Stomach (tissue), 9 donors: ENCODE results near the gene RASSF3. TPM values are rescaled to one million over a fixed set of nuclear protein-coding genes. Genes with fewer than 3 reads are reported as not detected.

Experiments used
- DNase-seq, 2 donors: peaks; one replicate each; pipeline versions ENCODE4 v3.0.0 to v3.0.0-alpha.2; 2013 to 2019
- H3K27ac ChIP-seq, 5 donors: fragments of 200-600 bp in 4 of 5; sonication (generic) in 4 of 5; one replicate each; pipeline ENCODE4 v1.5.1; 2013 to 2019; ENCODE audit warnings: mild to moderate bottlenecking in 1 of 5, moderate library complexity in 1 of 5
- H3K27me3 ChIP-seq, 3 donors: fragments of 200-600 bp; sonication (generic); one replicate each; pipeline ENCODE4 v1.5.1; 2017 to 2019; ENCODE audit warnings: mixed run types in 1 of 3
- H3K36me3 ChIP-seq, 4 donors: fragments of 200-600 bp; sonication (generic); 1 replicate in 3 of 4; 2 replicates in 1 of 4; pipeline ENCODE4 v1.5.1; 2016 to 2019
- H3K4me1 ChIP-seq, 4 donors: fragments of 200-600 bp; sonication (generic); one replicate each; pipeline ENCODE4 v1.5.1; 2016 to 2019
- H3K4me3 ChIP-seq, 4 donors: fragments of 200-600 bp; sonication (generic) in 3 of 4; one replicate each; pipeline ENCODE4 v1.5.1; 2016 to 2019; ENCODE audit warnings: mild to moderate bottlenecking in 1 of 4
- H3K9me3 ChIP-seq, 4 donors: fragments of 200-600 bp; sonication (generic); one replicate each; pipeline ENCODE4 v1.5.1; 2016 to 2019
- CTCF ChIP-seq, 7 experiments: fragments of 450-650 bp in 4 of 7; fragments of 200-600 bp in 3 of 7; sonication (generic) in 3 of 7; IDR thresholded peaks; one replicate each; pipeline ENCODE4 v1.5.1; 2016 to 2019; ENCODE audit warnings: antibody characterized with exemption in 7 of 7, control low read depth in 2 of 7, mild to moderate bottlenecking in 1 of 7
- EP300 ChIP-seq: sonication (generic); formaldehyde crosslinking; IDR thresholded peaks from one replicate; pipeline ENCODE4 v1.6.1; 2017; ENCODE audit warnings: antibody characterized with exemption
- POLR2A ChIP-seq, 4 donors: fragments of 450-650 bp; IDR thresholded peaks; one replicate each; pipeline ENCODE4 v1.6.1; 2016; ENCODE audit warnings: antibody characterized with exemption in 4 of 4, control low read depth in 2 of 4, mild to moderate bottlenecking in 1 of 4, moderate library complexity in 1 of 4
- POLR2AphosphoS5 ChIP-seq, 3 donors: sonication (generic); formaldehyde crosslinking; IDR thresholded peaks; one replicate each; pipeline ENCODE4 v1.6.1; 2016; ENCODE audit warnings: antibody characterized with exemption in 3 of 3
- WGBS, 5 donors: extraction: QIAGEN DNeasy Blood & Tissue Kit in 3 of 5; methylation state at CpG; one replicate each; pipeline versions ENCODE4 v1.1.5 to v1.1.7; 2013 to 2018; 5-methylcytosine and 5-hydroxymethylcytosine counted together
- intact Hi-C: fragments of 100-400 bp; cut with DNase I; formaldehyde crosslinking; loops from one replicate; pipeline ENCODE4 v1.15.1; 2023; ENCODE audit warnings: low total_unique reads
- polyA plus RNA-seq, 3 donors: library from polyadenylated mRNA; stranded (reverse); fragments of 200-250 nt; gene quantifications; one replicate each; pipeline ENCODE4 v1.2.3, GENCODE V29; 2013
- total RNA-seq, 5 donors: library from RNA; depleted of rRNA; stranded (reverse); fragments of >200 nt; gene quantifications; one replicate each; pipeline versions ENCODE4 v1.1.0 to v1.2.3, GENCODE V29; 2014 to 2016
- donor health status: healthy with polysubstance abuse.
- donor health status: Bipolar disorder and iron deficiency.
- donor health status: healthy.

RASSF3 gene
- total and polyA plus RNA-seq, 8 donors: 29.3 to 109 (median 54.8) TPM

GRCh38 chr12:64723630-64724029, 113.3 kb downstream of the RASSF3 start:
- peaks cover 37 to 94% (median 91%) of the 10 kb centered on the region in 4 donors for H3K36me3 ChIP-seq
- WGBS, 5 donors: 87 to 95% (median 93%) methylated on average over 2 of the region's 2 CpGs

GRCh38 chr12:64724201-64724745, 114.0 kb downstream of the RASSF3 start:
- peaks cover 31 to 97% (median 92%) of the 10 kb centered on the region in 4 donors for H3K36me3 ChIP-seq
- TF ChIP-seq POLR2AphosphoS5 (IDR thresholded peaks at IDR 0.05) (no peak), EP300 (no peak), CTCF (IDR thresholded peaks at IDR 0.05) (no peak), POLR2A (IDR thresholded peaks at IDR 0.05) (no peak)
- H3K4me3 ChIP-seq: no peak overlapping the region
- 90 to 97% (median 96%) methylated on average over 11 of the region's 11 CpGs for WGBS, 5 donors
- H3K4me1 ChIP-seq: no peaks in the 10 kb centered on the region
- no peak overlapping the region for H3K27ac ChIP-seq
- intact Hi-C loops: no loop called here
- H3K27me3 ChIP-seq: no peaks in the 10 kb centered on the region
- no peaks in the 10 kb centered on the region for H3K9me3 ChIP-seq
- no peak for DNase-seq

More at GRCh38 chr12:64723630-64724029, 113.3 kb downstream of the RASSF3 start:
- TF ChIP-seq EP300: no peak
- TF ChIP-seq POLR2AphosphoS5 (IDR thresholded peaks at IDR 0.05): no peak
- TF ChIP-seq POLR2A (IDR thresholded peaks at IDR 0.05): no peak
- no peak for TF ChIP-seq CTCF (IDR thresholded peaks at IDR 0.05)
- Histone ChIP-seq H3K27ac (no peak overlapping the region), H3K4me1 (no peaks in the 10 kb centered on the region), H3K4me3 (no peak overlapping the region), H3K9me3 (no peaks in the 10 kb centered on the region), H3K27me3 (no peaks in the 10 kb centered on the region)
- DNase-seq: no peak
- intact Hi-C loops: no loop called here

- peaks cover 0 to 9% (median 0%) of the 10 kb centered on the region in 4 donors for H3K4me1 ChIP-seq
- no peak for TF ChIP-seq POLR2AphosphoS5 (IDR thresholded peaks at IDR 0.05)
- no peak for TF ChIP-seq POLR2A (IDR thresholded peaks at IDR 0.05)
- TF ChIP-seq EP300: no peak
- no peak for TF ChIP-seq CTCF (IDR thresholded peaks at IDR 0.05)
- WGBS, 5 donors: 74 to 87% (median 80%) methylated on average over 2 of the region's 2 CpGs
- intact Hi-C loops: no loop called here
- no peaks in the 10 kb centered on the region for H3K9me3 ChIP-seq
- H3K27me3 ChIP-seq: no peaks in the 10 kb centered on the region
- no peak overlapping the region for H3K4me3 ChIP-seq
- peak overlapping the region in 2 of 5 donors; percentile 19 to 61 for H3K27ac ChIP-seq
- DNase-seq: no peak
- peaks cover 3 to 76% (median 69%) of the 10 kb centered on the region in 4 donors for H3K36me3 ChIP-seq
Observed at GRCh38 chr12:64729909-64730587, 119.8 kb downstream of the RASSF3 start.

- intact Hi-C loops: no loop called here
- WGBS, 5 donors: 58 to 75% (median 66%) methylated on average over 2 of the region's 2 CpGs
- peaks cover 0 to 9% (median 0%) of the 10 kb centered on the region in 4 donors for H3K4me1 ChIP-seq
- H3K4me3 ChIP-seq: no peak overlapping the region
- peaks cover 3 to 76% (median 69%) of the 10 kb centered on the region in 4 donors for H3K36me3 ChIP-seq
- DNase-seq: no peak
- H3K9me3 ChIP-seq: no peaks in the 10 kb centered on the region
- no peaks in the 10 kb centered on the region for H3K27me3 ChIP-seq
- TF ChIP-seq CTCF (IDR thresholded peaks at IDR 0.05): no peak
- TF ChIP-seq POLR2AphosphoS5 (IDR thresholded peaks at IDR 0.05): no peak
- no peak for TF ChIP-seq EP300
- no peak for TF ChIP-seq POLR2A (IDR thresholded peaks at IDR 0.05)
- H3K27ac ChIP-seq: peak overlapping the region in 2 of 5 donors; percentile 19 to 61
Observed at GRCh38 chr12:64730588-64730969, 120.3 kb downstream of the RASSF3 start.
